Omental fat pad (tissue), 4 donors: ENCODE measurements around the gene ADGRL3. TPM values are rescaled to one million over a fixed set of nuclear protein-coding genes. Genes with fewer than 3 reads are reported as not detected.

Experiments used
- ATAC-seq: fragments of 150-250 bp; one replicate; pipeline ENCODE4 v1.9.1; 2016; ENCODE audit warnings: mild to moderate bottlenecking, moderate library complexity; ENCODE audit not compliant: low FRiP score
- DNase-seq: peaks from one replicate; pipeline ENCODE4 v3.0.0-alpha.2; 2019; ENCODE audit warnings: low spot score
- total RNA-seq, 4 donors: library from RNA; depleted of rRNA; stranded (reverse); fragments of >200 nt; gene quantifications; one replicate each; pipeline ENCODE4 v1.1.0, GENCODE V29; 2016
- TF ChIP-seq, protein P1 (sequence below), 3 donors: fragments of 450-650 bp; IDR thresholded peaks; one replicate each; pipeline ENCODE4 v1.5.1; 2016 to 2017; ENCODE audit warnings: antibody characterized with exemption in 3 of 3, mild to moderate bottlenecking in 3 of 3, moderate library complexity in 2 of 3

The ADGRL3 gene
- total RNA-seq, 4 donors from 2014 or later = 2.5 to 16.4 (median 4.6) TPM

GRCh38 chr4:61451935-61452334, 251.8 kb downstream of the ADGRL3 start:
- TF ChIP-seq, protein P1, sequence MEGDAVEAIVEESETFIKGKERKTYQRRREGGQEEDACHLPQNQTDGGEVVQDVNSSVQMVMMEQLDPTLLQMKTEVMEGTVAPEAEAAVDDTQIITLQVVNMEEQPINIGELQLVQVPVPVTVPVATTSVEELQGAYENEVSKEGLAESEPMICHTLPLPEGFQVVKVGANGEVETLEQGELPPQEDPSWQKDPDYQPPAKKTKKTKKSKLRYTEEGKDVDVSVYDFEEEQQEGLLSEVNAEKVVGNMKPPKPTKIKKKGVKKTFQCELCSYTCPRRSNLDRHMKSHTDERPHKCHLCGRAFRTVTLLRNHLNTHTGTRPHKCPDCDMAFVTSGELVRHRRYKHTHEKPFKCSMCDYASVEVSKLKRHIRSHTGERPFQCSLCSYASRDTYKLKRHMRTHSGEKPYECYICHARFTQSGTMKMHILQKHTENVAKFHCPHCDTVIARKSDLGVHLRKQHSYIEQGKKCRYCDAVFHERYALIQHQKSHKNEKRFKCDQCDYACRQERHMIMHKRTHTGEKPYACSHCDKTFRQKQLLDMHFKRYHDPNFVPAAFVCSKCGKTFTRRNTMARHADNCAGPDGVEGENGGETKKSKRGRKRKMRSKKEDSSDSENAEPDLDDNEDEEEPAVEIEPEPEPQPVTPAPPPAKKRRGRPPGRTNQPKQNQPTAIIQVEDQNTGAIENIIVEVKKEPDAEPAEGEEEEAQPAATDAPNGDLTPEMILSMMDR (IDR thresholded peaks at IDR 0.05) = no peak
- DNase-seq (no peak), ATAC-seq (no peak)

- no peak for ATAC-seq
- TF ChIP-seq, protein P1 (IDR thresholded peaks at IDR 0.05) = no peak
Observed at GRCh38 chr4:61461956-61462355, 261.8 kb downstream of the ADGRL3 start.

GRCh38 chr4:61462451-61463326, 262.6 kb downstream of the ADGRL3 start:
- TF ChIP-seq, protein P1 (IDR thresholded peaks at IDR 0.05) = no peak
- no peak for DNase-seq
- peak; percentile 91 for ATAC-seq

More at GRCh38 chr4:61461956-61462355, 261.8 kb downstream of the ADGRL3 start:
- no peak for DNase-seq

- DNase-seq (no peak), ATAC-seq (no peak)
- TF ChIP-seq, protein P1 (IDR thresholded peaks at IDR 0.05) = no peak
Observed at GRCh38 chr4:61468024-61468720, 268.0 kb downstream of the ADGRL3 start.

GRCh38 chr4:61473306-61473705, 273.2 kb downstream of the ADGRL3 start:
- no peak for ATAC-seq
- DNase-seq = no peak
- TF ChIP-seq, protein P1 (IDR thresholded peaks at IDR 0.05) = no peak

DNA sequence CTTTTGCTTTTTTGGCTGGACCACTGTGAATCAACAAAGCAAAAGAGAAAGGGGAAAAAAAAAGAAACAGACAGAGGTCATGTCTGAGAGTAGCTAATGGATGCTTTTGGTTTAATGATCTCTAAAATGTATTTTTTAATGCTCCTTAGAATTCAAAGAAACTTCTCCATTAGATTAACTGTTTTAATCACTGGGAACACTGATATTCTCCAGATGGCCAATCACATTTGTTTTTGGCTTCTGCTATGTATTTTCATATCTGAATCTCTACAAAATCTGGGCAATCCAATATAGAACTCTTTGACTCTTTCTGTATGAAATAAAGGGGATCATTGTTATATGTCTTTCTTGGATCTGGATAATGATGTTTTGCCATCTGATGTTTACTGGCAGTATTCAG, 278.2 kb downstream of the ADGRL3 start:
- TF ChIP-seq, protein P1 (IDR thresholded peaks at IDR 0.05) = no peak
- DNase-seq (no peak), ATAC-seq (no peak)
